HepG2 (cell line): ENCODE results near the gene MTG1. TPM values are rescaled to one million over a fixed set of nuclear protein-coding genes. Genes with fewer than 3 reads are reported as not detected.

Source experiments
- AFF4 ChIP-seq: sonication (generic); formaldehyde crosslinking; IDR thresholded peaks from 2 replicates; pipeline ENCODE4 v1.4.0; 2020; ENCODE audit warnings: missing genetic modification reagents
- CAMTA2 ChIP-seq: sonication (generic); formaldehyde crosslinking; IDR thresholded peaks from 2 replicates; pipeline ENCODE4 v1.4.0; 2020; ENCODE audit warnings: mild to moderate bottlenecking, missing genetic modification reagents, borderline replicate concordance
- EP300 ChIP-seq, 3 experiments: sonication (generic) in 1 of 3; formaldehyde crosslinking in 1 of 3; IDR thresholded peaks; 2 replicates each; pipeline versions ENCODE4 v1.5.1 to v1.6.1; 2011 to 2020; ENCODE audit warnings: low read depth in 2 of 3, low read length in 2 of 3, borderline replicate concordance in 1 of 3, improper control_type of control experiment in 1 of 3, mild to moderate bottlenecking in 1 of 3, missing genetic modification reagents in 1 of 3, moderate library complexity in 1 of 3
- ETV6 ChIP-seq: sonication (generic); formaldehyde crosslinking; conservative IDR thresholded peaks from 2 replicates; pipeline ENCODE4 v1.4.0; 2020; ENCODE audit warnings: missing genetic modification reagents
- IRF2 ChIP-seq: IDR thresholded peaks from 2 replicates; pipeline ENCODE4 v1.6.1; 2018; ENCODE audit warnings: missing genetic modification reagents, missing compliant biosample characterization
- KLF12 ChIP-seq: sonication (generic); formaldehyde crosslinking; IDR thresholded peaks from 2 replicates; pipeline ENCODE4 v1.4.0; 2020; ENCODE audit warnings: missing genetic modification reagents, borderline replicate concordance
- NCOA2 ChIP-seq: sonication (generic); formaldehyde crosslinking; IDR thresholded peaks from 2 replicates; pipeline ENCODE4 v1.8.0; 2022; ENCODE audit warnings: inconsistent platforms
- NFE2 ChIP-seq: sonication (generic); formaldehyde crosslinking; IDR thresholded peaks from 2 replicates; pipeline ENCODE4 v1.4.0; 2020; ENCODE audit warnings: missing genetic modification reagents
- RELA ChIP-seq: sonication (generic); formaldehyde crosslinking; IDR thresholded peaks from 2 replicates; pipeline ENCODE4 v1.4.0; 2020; ENCODE audit warnings: missing genetic modification reagents
- SIX4 ChIP-seq: sonication (generic); formaldehyde crosslinking; IDR thresholded peaks from 2 replicates; pipeline ENCODE4 v1.4.0; 2020; ENCODE audit warnings: missing genetic modification reagents
- SRSF9 ChIP-seq: fragments of 200-400 bp; formaldehyde crosslinking; IDR thresholded peaks from 2 replicates; pipeline ENCODE4 v1.6.1; 2018; ENCODE audit warnings: borderline replicate concordance, mild to moderate bottlenecking, low read depth, low read length; ENCODE audit not compliant: insufficient read depth, poor library complexity, severe bottlenecking
- TEAD2 ChIP-seq: sonication (generic); formaldehyde crosslinking; IDR thresholded peaks from 2 replicates; pipeline ENCODE4 v1.9.0; 2021; ENCODE audit warnings: missing genetic modification reagents
- TERF1 ChIP-seq: sonication (generic); formaldehyde crosslinking; IDR thresholded peaks from 2 replicates; pipeline ENCODE4 v1.8.0; 2022; ENCODE audit warnings: mild to moderate bottlenecking, missing genetic modification reagents, moderate library complexity
- TGIF2 ChIP-seq: IDR thresholded peaks from 2 replicates; pipeline ENCODE4 v1.6.1; 2016; ENCODE audit warnings: control low read depth, missing compliant biosample characterization
- ZBTB21 ChIP-seq: sonication (generic); formaldehyde crosslinking; IDR thresholded peaks from 2 replicates; pipeline ENCODE4 v1.4.0; 2020; ENCODE audit warnings: missing genetic modification reagents
- ZKSCAN8 ChIP-seq: IDR thresholded peaks from 2 replicates; pipeline ENCODE4 v1.6.1; 2016; ENCODE audit warnings: borderline replicate concordance, missing genetic modification reagents, missing compliant biosample characterization
- ZNF232 ChIP-seq: sonication (generic); formaldehyde crosslinking; IDR thresholded peaks from 2 replicates; pipeline ENCODE4 v1.4.0; 2020; ENCODE audit warnings: missing genetic modification reagents, borderline replicate concordance
- ZNF256 ChIP-seq: sonication (generic); formaldehyde crosslinking; conservative IDR thresholded peaks from 2 replicates; pipeline ENCODE4 v1.4.0; 2020; ENCODE audit warnings: missing genetic modification reagents
- ZNF280B ChIP-seq: sonication (generic); formaldehyde crosslinking; IDR thresholded peaks from 2 replicates; pipeline ENCODE4 v1.5.0; 2020; ENCODE audit warnings: missing genetic modification reagents, mild to moderate bottlenecking, borderline replicate concordance
- ZNF547 ChIP-seq: sonication (generic); formaldehyde crosslinking; IDR thresholded peaks from 2 replicates; pipeline ENCODE4 v1.5.1; 2020; ENCODE audit warnings: mild to moderate bottlenecking, missing genetic modification reagents
- ZNF781 ChIP-seq: sonication (generic); formaldehyde crosslinking; IDR thresholded peaks from 2 replicates; pipeline ENCODE4 v1.5.1; 2020; ENCODE audit warnings: borderline replicate concordance, mild to moderate bottlenecking, missing genetic modification reagents; ENCODE audit errors: not compliant biosample characterization
- ZSCAN25 ChIP-seq: sonication (generic); formaldehyde crosslinking; IDR thresholded peaks from 2 replicates; pipeline ENCODE4 v1.8.0; 2022; ENCODE audit warnings: mild to moderate bottlenecking, missing genetic modification reagents
- polyA plus RNA-seq, 8 experiments: library from polyadenylated mRNA; depleted of rRNA in 3 of 8; stranded (reverse) in 7 of 8; unstranded in 1 of 8; fragments of >200 nt; fragmentation: Illumina TruSeq in 4 of 8; extraction: Trizol in 4 of 8; gene quantifications; 2 replicates each; pipeline versions ENCODE4 v1.2.1 to v1.2.3, GENCODE V29; 2011 to 2016; ENCODE audit warnings: low read depth in 4 of 8, missing spikeins in 1 of 8, mixed read lengths in 1 of 8; ENCODE audit not compliant: insufficient read depth in 1 of 8
- total RNA-seq, 5 experiments: library from RNA; depleted of rRNA; stranded (reverse); fragments of >200 nt; fragmentation: Illumina TruSeq; extraction: Trizol; gene quantifications; 2 replicates each; pipeline ENCODE4 v1.2.3, GENCODE V29; 2016; ENCODE audit warnings: low read depth in 1 of 5

The MTG1 gene
- total and polyA plus RNA-seq, 2 of the 13 experiments (the other 11 are each of a cell fraction or from before 2014, with no cell fraction given) = 42.0 to 103 TPM

- peak; percentile 80; the same call in 1 of the 2 replicates for TF ChIP-seq KLF12
- no peak for TF ChIP-seq TEAD2 (CRISPR knock-in tag)
- no peak; the same call in 1 of the 2 replicates for TF ChIP-seq ZNF256 (CRISPR knock-in tag)
- TF ChIP-seq RELA (CRISPR knock-in tag) = peak; percentile 76; the same call in 1 of the 2 replicates
- TF ChIP-seq ZNF781 (CRISPR knock-in tag) = peak; percentile 72
- no peak for TF ChIP-seq SIX4 (CRISPR knock-in tag)
- TF ChIP-seq ZSCAN25 = peak; percentile 92
- TF ChIP-seq ZNF280B (CRISPR knock-in tag) = peak; percentile 67; the same call in 1 of the 2 replicates
- TF ChIP-seq TGIF2 (CRISPR knock-in tag) = no peak
- TF ChIP-seq AFF4 (CRISPR knock-in tag) = no peak
- peak; percentile 81; the same call in 1 of the 2 replicates for TF ChIP-seq ZNF232
- TF ChIP-seq IRF2 (CRISPR knock-in tag) = peak; percentile 80; the same call in 1 of the 2 replicates
- TF ChIP-seq ZBTB21 (CRISPR knock-in tag) = no peak
- no peak for TF ChIP-seq NFE2 (CRISPR knock-in tag)
- TF ChIP-seq CAMTA2 = no peak; the same call in 1 of the 2 replicates
- no peak for TF ChIP-seq ZKSCAN8
- TF ChIP-seq ZNF547 (CRISPR knock-in tag) = peak; percentile 95
- no peak for TF ChIP-seq ETV6 (CRISPR knock-in tag)
- no peak for TF ChIP-seq SRSF9
- peak; percentile 97 for TF ChIP-seq TERF1 (CRISPR knock-in tag)
- TF ChIP-seq EP300 (IDR thresholded peaks at IDR 0.05; ENCODE audit: low read depth in 2 of 2, low read length in 2 of 2) = 0 out of 4 replicates have a peak, but pooled peaks of 1 of the 2 experiments have one; percentile 4
- TF ChIP-seq EP300 (CRISPR knock-in tag; IDR thresholded peaks at IDR 0.05; ENCODE audit: borderline replicate concordance) = peak; percentile 61
- peak; percentile 38; the same call in 1 of the 2 replicates for TF ChIP-seq NCOA2
These were observed at the start of gene MTG1 (continued) for GRCh38 chr10:133394064-133394663.
